HG03457 (cell line): Measurements from ENCODE around the gene CNTN4.
"Not testable (repeated sequence)": the region's sequence is repeated elsewhere in the genome, so short reads cannot be mapped to it uniquely, and the experiment has no call there.

ENCODE experiments used
- ATAC-seq: cut with Tn5 transposase; IDR thresholded peaks from one replicate; pipeline ENCODE4 v1.9.1; 2021; ENCODE audit warnings: moderate number of reproducible peaks; ENCODE audit not compliant: unreplicated experiment

CNTN4 gene

DNA sequence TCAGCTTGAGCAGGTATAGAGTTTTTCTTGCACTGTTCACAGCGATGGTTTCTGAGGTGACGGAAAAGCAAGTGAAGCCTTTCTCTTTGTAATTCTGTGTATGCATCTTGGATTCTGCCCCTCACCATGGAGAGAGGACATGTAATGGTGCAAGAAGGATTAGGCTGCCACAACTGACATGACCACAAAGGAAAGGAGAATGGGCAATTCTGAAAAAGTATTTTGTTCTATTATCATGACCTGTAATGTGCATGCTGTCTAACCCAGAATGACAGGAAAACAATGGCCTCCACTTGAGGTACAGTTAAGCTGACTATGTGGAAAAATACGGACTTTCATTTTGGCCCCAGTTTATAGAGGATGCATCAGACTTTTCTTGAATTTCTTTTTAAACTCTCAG lies 784.6 kb downstream of the CNTN4 start:
- no peak for ATAC-seq

GRCh38 chr3:2888592-2888991 lies 789.9 kb downstream of the CNTN4 start:
- no peak for ATAC-seq

- no peak for ATAC-seq
Observed at GRCh38 chr3:2889736-2890135, 791.1 kb downstream of the CNTN4 start.

DNA sequence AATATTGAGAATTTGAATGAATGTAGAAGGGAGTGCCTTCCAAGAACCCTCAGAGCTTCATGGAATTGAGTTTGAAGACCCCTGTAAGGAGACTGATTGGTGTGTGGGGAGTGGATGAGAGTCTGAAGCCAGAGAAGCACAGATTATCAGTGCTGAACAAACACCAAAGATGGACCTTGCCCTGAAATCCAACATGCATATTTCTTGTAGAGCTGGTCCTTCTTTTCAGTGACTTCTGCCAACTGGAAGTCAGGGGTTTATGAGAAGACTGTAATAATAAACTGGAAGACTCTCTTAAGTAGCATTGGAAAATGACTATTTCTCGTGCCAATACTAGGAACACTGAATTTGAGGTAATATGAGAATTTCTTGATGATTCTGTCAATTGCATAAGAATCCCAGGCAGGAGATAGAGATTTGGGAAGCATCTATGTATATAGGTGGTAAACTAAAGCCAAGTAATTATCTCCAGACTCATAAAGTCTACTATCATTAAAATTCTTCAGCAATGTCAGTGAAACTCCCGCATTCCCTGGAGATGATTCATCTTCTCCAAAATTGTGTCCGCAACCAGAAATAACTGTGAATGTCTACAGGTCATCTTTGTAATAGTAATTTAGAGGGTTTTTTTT lies 797.8 kb downstream of the CNTN4 start:
- ATAC-seq: no peak

GRCh38 chr3:2897821-2898220 lies 799.2 kb downstream of the CNTN4 start:
- ATAC-seq: no peak

DNA sequence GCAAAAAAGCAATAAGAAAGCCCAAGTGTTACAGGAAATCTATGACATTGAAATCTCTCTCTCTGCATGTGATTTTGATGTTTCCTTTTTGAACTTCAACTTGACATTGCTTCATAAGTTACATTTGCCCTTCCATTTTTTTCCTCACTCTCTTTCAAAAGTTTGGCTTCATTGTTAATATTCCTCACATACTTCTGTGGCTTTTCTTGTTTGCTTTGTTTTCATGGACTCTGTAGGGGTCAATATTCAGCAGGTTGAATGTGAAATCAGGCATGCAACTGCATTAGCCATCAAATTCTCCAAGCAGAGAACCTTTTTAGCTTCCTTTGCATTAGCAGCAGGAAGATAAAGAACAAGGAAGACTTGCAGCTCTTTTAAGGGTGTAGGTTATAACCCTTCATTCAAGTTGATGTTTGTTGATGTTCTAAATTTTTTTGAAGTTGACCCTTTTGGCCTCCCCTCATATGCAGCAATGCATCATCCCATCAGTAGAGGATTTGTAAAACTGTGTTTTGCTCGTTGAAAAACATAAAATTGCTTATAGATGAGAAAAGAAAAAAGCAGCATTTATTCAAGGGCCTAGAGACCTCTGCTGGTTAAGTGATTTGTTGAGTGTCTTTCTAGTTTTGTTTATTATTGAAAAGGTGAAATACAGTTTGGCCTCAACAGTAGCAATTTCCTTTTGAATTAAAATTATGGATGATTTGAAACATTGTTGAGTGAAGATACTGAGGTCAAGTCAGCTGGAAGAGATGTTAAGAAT lies 800.1 kb downstream of the CNTN4 start:
- no peak for ATAC-seq

DNA sequence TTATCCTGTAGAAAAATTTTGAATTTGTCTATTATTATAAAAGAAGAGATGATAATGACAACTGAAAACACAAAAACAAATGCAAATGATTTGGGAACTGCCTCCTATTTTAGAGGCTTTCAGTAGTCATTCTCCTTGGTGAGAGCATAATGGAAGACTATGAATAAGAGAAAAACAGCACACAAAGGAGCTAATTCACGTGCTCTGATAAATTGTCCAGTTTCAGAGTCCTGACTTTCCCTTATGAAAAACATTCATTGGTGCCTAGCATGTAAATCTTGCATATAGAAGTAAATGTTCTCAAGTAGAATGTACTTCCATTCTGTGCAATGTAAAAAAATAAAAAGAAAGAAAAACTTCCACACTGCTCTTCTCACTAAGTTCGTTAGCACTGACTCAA lies 805.4 kb downstream of the CNTN4 start:
- ATAC-seq: no peak

DNA sequence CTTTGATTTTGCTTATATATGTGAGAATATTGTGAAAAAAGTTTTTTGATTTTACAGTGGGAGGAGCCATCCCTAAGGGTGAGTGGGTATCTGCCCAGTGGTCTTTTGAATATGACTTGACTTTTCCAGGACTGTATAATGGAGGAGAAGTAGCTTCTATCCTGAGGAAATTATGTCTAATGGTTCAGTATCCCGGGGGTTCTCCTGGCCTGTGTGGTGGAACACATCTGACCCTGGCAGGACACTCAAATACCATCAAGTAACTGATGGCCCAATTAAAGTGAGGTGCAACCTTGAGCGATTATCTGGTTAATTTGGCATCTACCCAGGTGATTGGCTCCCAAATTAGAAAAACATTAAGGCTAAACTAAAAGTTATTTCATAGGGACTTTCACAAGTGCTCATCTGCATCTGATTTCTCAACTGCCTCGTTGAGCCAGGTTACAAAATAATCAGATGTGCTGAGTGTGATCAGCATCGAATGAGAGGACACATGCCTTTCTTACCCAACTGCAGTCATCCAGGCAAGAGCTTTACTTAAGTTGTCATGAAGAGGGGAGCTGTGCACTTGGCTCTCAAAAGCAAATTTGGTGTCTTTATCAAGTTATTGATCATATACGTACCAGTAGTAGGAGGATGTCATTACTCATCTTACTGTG lies 810.2 kb downstream of the CNTN4 start:
- ATAC-seq: no peak

DNA sequence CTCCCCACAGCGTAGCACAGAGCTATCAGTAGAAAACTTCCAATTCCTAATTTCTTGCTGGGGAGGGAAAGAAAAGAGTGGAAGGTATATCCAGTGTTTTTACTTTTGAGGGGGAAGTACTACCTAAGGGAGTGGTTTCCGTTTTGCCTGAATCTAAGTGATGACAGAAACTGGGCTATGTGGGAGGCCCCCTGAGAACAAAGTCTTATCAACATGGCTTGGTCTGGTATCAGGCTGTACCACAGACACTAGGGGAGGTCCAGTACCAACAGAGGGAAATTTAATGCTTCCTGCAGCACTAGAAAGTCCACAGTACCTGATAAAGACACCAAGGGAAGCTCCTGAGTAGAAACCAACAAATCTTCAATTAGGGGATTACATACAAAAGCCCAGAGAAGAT lies 812.3 kb downstream of the CNTN4 start:
- ATAC-seq: no peak

DNA sequence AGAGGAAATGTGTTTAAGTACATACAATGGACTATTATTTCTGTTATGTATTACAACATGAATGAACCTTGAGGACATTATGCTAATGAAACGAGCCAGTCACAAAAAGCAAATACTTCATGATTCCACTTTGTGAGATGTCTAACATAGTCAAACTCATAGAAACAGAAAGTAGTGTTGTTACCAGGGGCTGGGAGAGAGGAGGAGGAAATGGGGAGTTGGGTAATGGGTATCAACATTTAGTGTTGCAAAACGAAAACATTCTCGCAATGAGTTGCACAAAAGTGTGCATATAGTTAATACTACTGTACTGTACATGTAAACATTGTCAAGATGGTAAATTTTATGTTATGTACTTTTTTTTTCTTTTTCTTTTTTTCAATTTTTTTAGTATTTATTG lies 817.2 kb downstream of the CNTN4 start:
- ATAC-seq: no peak

DNA sequence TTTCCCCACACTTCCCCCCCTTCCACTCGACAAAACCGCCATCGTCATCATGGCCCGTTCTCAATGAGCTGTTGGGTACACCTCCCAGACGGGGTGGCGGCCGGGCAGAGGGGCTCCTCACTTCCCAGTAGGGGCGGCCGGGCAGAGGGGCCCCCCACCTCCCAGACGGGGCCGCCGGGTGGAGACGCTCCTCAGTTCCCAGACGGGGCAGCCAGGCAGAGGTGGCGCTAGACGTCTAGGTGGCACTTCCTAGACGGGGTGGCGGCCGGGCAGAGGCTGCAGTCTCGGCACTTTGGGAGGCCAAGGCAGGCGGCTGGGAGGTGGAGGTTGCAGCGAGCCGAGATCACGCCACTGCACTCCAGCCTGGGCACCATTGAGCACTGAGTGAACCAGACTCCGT lies 818.0 kb downstream of the CNTN4 start:
- not testable (repeated sequence) for ATAC-seq

GRCh38 chr3:2920103-2920502 lies 821.4 kb downstream of the CNTN4 start:
- ATAC-seq: peak; percentile 76

GRCh38 chr3:2921452-2921851 lies 822.8 kb downstream of the CNTN4 start:
- no peak for ATAC-seq

DNA sequence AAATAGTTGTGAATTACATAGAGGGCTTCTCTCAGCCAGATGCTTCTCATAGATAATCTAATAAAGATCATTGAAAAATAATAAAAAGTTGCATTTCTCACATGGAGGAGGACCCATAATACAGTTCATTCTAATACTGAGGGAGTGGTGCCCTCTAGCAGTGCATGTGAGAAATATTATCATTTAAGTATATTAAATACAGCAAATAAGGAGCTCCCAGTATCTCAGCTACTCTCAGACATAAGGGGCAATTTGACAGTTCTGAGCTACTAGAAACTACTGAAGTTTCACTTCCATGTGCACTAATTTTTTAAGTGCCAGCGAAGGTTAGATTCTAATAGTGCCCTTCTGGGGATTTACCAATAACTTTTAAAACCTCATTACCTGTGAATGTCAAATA lies 823.2 kb downstream of the CNTN4 start:
- peak; percentile 67 for ATAC-seq

- no peak for ATAC-seq
Observed at GRCh38 chr3:2923390-2923789, 824.7 kb downstream of the CNTN4 start.

- no peak for ATAC-seq
Observed at GRCh38 chr3:2927259-2927658, 828.6 kb downstream of the CNTN4 start.

DNA sequence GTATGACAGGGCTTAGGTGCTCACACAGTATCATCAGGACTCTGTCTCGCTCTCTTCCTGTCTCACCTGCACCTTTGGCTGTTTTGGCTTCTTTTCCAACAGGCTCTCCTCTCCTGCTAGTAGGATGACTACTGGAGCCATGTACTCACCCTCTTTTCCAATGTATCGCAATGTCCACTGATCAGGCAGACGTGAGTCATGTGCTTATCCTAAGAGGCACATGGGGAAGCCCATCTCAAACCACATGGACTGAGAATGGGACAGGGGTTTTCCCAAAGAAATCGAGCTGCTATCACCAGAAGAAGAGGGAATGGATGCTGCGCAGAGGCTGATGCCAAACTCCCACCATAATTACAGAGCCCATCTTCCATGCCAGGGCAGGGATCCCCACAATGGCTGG lies 830.9 kb downstream of the CNTN4 start:
- no peak for ATAC-seq

GRCh38 chr3:2931265-2931664 lies 832.6 kb downstream of the CNTN4 start:
- ATAC-seq: no peak

DNA sequence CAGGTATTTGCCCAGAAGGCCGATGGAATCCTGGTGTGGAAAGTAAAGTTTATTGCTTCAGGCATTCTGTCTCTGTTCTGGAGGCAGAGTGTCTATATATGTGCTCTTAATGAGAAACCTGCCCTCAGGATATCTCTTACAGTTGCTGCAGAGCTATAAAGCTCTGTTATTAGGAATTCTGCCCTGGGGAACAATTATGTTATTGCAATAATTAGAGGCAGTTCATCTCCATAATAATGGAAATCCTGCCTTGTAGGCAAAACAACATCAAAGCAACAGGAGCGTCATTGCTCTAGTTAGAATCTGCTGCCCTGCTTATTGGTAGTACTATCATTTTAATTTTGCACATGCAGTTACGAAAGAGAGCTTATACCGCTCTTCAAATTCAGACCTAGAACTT lies 835.9 kb downstream of the CNTN4 start:
- ATAC-seq: no peak

DNA sequence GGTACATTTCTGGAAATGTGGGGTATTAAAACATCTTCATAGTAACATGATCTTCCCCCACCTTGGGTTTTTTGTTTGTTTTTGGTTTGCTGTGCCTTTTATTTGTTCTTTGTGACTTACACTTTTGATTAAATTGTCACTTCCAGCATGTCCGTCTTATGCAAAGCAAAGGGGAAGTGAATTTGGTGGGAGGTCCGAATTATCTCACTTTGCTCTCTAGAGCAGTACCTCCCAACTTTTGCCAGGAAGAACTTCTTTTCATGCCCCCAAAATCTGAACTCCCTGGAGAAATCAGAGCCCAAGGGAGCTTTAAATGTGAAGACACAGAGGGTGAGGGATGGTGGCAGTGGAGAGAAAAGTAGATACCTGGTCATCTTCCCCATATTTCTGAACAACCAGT lies 838.4 kb downstream of the CNTN4 start:
- no peak for ATAC-seq

- no peak for ATAC-seq
Observed at GRCh38 chr3:2937592-2937991, 838.9 kb downstream of the CNTN4 start.

GRCh38 chr3:2938711-2939110 lies 840.0 kb downstream of the CNTN4 start:
- ATAC-seq: no peak
